Muscle of leg (tissue), 11 donors: Measurements from ENCODE around the gene IGSF3. TPM values are rescaled to one million over a fixed set of nuclear protein-coding genes. Genes with fewer than 3 reads are reported as not detected.
A peak's percentile ranks its signal among the peaks of the same experiment; 100 is the strongest.
"Not testable (repeated sequence)": the region's sequence is repeated elsewhere in the genome, so short reads cannot be mapped to it uniquely, and the experiment has no call there.

ENCODE experiments used
- DNase-seq: peaks from one replicate; pipeline ENCODE4 v3.0.0; 2013
- H3K27ac ChIP-seq: one replicate; pipeline ENCODE4 v1.5.1; 2013; ENCODE audit warnings: mild to moderate bottlenecking, low read length, control low read depth
- H3K27me3 ChIP-seq: one replicate; pipeline ENCODE4 v1.6.1; 2013; ENCODE audit warnings: low read length; ENCODE audit not compliant: control insufficient read depth, insufficient read depth
- H3K36me3 ChIP-seq: one replicate; pipeline ENCODE4 v1.6.1; 2013; ENCODE audit warnings: low read length; ENCODE audit not compliant: control insufficient read depth, insufficient read depth
- H3K4me1 ChIP-seq: one replicate; pipeline ENCODE4 v1.6.1; 2013; ENCODE audit warnings: low read length; ENCODE audit not compliant: control insufficient read depth, insufficient read depth
- H3K4me3 ChIP-seq: one replicate; pipeline ENCODE4 v1.5.1; 2013; ENCODE audit warnings: low read length, control low read depth
- H3K9me3 ChIP-seq: replicated peaks from 2 replicates; pipeline ENCODE4 v1.6.1; 2013; ENCODE audit warnings: low read depth, low read length; ENCODE audit not compliant: control insufficient read depth
- WGBS: methylation state at CpG from one replicate; pipeline ENCODE4 v1.1.5; 2013; ENCODE audit warnings: missing lambda C conversion rate; ENCODE audit not compliant: insufficient coverage; 5-methylcytosine and 5-hydroxymethylcytosine counted together
- polyA plus RNA-seq, 8 donors: library from polyadenylated mRNA; unstranded; fragments of 120-200 nt; gene quantifications; one replicate each; pipeline versions ENCODE4 v1.2.1 to v1.2.3, GENCODE V29; 2013; ENCODE audit warnings: inconsistent platforms in 1 of 8, low replicate concordance in 1 of 8; ENCODE audit not compliant: insufficient read length in 8 of 8, insufficient read depth in 1 of 8
- total RNA-seq: library from RNA; stranded (reverse); fragments of 120-200 nt; gene quantifications from one replicate; pipeline ENCODE4 v1.2.4, GENCODE V29; 2013

The IGSF3 gene
- total and polyA plus RNA-seq, 9 donors: 25.9 to 46.4 (median 33.0) TPM

- Histone ChIP-seq H3K4me3 (no peak overlapping the region), H3K9me3 (no peaks in the 10 kb centered on the region), H3K36me3 (peaks cover 3% of the 10 kb centered on the region), H3K27me3 (peaks cover 4% of the 10 kb centered on the region), H3K4me1 (peaks cover 22% of the 10 kb centered on the region), H3K27ac (no peak overlapping the region)
- WGBS: 73% methylated on average over 1 of the region's 4 CpGs
- no peak for DNase-seq
These were observed 2.6 kb downstream of the IGSF3 start for GRCh38 chr1:116664978-116665371.

DNA sequence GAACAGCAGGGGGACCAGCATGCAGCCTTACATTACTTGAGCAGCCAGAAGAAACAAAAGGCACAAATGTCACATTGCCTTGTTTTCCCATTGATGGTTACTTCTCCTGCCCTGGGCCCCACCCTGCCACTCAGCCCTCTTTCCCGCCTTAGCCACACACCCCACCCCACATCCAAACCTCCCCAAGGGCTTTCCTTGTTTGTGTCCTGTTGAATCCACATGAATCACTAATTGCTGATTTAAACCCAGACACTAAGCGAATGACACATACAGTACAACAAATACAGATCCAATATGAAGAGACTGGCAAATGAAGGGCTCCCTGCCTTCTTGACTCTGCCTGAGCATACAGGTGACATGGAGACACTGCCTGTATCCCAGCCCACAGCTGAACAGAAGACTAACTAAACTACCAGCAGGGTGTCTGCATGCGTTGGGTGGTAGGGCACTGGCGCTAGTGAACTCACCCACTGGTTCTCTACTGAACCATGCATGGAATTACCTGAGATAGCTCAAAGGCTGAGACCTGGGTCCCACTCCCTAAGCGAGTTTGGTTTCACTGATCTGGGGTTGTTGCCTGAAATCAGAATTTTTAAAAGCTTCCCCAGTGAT, 3.1 kb downstream of the IGSF3 start:
- WGBS: 89% methylated on average over 3 of the region's 5 CpGs
- no peak for DNase-seq
- Histone ChIP-seq H3K9me3 (no peaks in the 10 kb centered on the region), H3K4me3 (no peak overlapping the region), H3K36me3 (peaks cover 3% of the 10 kb centered on the region), H3K27me3 (peaks cover 4% of the 10 kb centered on the region), H3K27ac (no peak overlapping the region), H3K4me1 (peaks cover 22% of the 10 kb centered on the region)

DNA sequence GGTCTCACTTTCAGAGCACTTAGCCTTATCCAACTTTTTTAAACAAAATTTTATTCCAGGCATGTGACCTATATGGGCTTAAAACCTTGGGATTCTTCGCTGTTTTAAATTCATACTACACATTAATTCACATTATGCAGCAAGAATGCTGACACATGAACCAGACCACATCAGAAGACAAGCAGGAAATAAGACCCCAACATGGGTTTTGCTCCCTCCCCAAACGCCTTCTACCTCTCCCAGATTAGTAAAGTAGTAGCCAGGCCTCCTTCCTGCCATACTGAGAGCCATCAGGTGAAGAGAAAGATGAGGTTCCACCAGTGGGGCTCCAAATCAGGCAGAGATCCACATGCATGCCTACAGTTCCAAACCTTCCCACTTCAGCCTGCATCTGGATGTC, 3.7 kb downstream of the IGSF3 start:
- peaks cover 3% of the 10 kb centered on the region for H3K36me3 ChIP-seq
- H3K27ac ChIP-seq: no peak overlapping the region
- WGBS: 100% methylated on average over 1 of the region's 2 CpGs
- peaks cover 22% of the 10 kb centered on the region for H3K4me1 ChIP-seq
- H3K9me3 ChIP-seq: no peaks in the 10 kb centered on the region
- no peak overlapping the region for H3K4me3 ChIP-seq
- DNase-seq: no peak
- H3K27me3 ChIP-seq: peaks cover 4% of the 10 kb centered on the region

DNA sequence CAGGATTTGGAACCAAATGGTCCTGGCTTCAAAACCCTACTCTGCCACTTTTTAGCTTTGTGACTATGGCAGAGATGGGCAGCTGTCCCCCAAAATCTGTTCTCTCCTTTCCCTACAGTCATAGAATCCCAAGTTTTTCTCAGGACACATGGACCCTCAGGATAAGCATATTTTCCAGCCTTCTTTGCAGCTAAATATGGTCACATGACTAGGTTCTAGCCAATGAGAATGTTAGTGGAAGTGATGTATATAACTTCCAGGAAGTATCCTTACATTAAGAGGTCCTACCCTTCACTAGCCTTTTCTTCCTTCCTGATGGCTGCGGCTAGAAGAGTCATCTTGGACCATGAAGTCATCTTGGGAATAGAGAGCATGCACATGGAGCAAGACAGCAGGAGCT, 5.9 kb downstream of the IGSF3 start:
- Histone ChIP-seq H3K27ac (no peak overlapping the region), H3K4me3 (no peak overlapping the region), H3K4me1 (peaks cover 14% of the 10 kb centered on the region), H3K9me3 (no peaks in the 10 kb centered on the region), H3K36me3 (peaks cover 3% of the 10 kb centered on the region), H3K27me3 (no peaks in the 10 kb centered on the region)
- no peak for DNase-seq
- WGBS: no CpG with 5 or more reads among the region's 1 CpG

- 75% methylated on average over 1 of the region's 5 CpGs for WGBS
- not testable (repeated sequence) for H3K36me3 ChIP-seq, H3K4me3 ChIP-seq, DNase-seq, H3K27me3 ChIP-seq, H3K9me3 ChIP-seq, H3K27ac ChIP-seq, H3K4me1 ChIP-seq
These were observed 8.9 kb downstream of the IGSF3 start for GRCh38 chr1:116658645-116659044.

- not testable (repeated sequence) for H3K4me3 ChIP-seq, H3K27me3 ChIP-seq, H3K4me1 ChIP-seq, DNase-seq, H3K9me3 ChIP-seq, H3K36me3 ChIP-seq, H3K27ac ChIP-seq
- no CpG with 5 or more reads among the region's 6 CpGs for WGBS
These were observed 9.7 kb downstream of the IGSF3 start for GRCh38 chr1:116657836-116658235.

- Histone ChIP-seq H3K27ac (no peak overlapping the region), H3K9me3 (no peaks in the 10 kb centered on the region), H3K27me3 (no peaks in the 10 kb centered on the region), H3K4me1 (peaks cover 6% of the 10 kb centered on the region), H3K36me3 (no peaks in the 10 kb centered on the region), H3K4me3 (no peak overlapping the region)
- 38% methylated on average over 1 of the region's 4 CpGs for WGBS
- no peak for DNase-seq
These were observed 13.2 kb downstream of the IGSF3 start for GRCh38 chr1:116654351-116654750.

- not testable (repeated sequence) for H3K9me3 ChIP-seq, H3K27ac ChIP-seq, H3K27me3 ChIP-seq, H3K4me3 ChIP-seq, H3K36me3 ChIP-seq, DNase-seq
- whole genome bisulfite sequencing: 100% methylated on average over 2 of the region's 2 CpGs
- H3K4me1 ChIP-seq: peaks cover 12% of the 10 kb centered on the region
These were observed 14.9 kb downstream of the IGSF3 start for GRCh38 chr1:116652598-116652997.

DNA sequence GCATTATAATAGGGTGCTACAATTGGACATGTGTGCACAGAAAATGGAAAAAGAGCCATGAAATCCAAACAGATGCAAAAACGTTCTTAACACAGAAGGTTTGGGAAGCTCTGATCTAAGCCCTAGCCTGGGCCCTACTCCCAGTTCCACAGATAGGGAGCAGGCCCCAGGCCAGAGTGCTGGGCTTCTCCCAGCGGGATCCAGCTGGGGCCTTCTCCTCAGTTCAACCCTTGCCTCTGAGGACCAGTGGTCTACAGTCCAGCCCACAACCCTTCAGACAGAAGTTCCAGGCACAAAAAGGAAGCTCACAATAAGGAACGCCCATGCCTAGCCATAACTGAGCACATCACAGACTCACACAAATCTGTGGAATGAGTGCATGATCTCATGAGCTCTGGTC, 16.8 kb downstream of the IGSF3 start:
- not testable (repeated sequence) for H3K36me3 ChIP-seq, H3K9me3 ChIP-seq, H3K4me3 ChIP-seq, H3K27me3 ChIP-seq
- WGBS: no CpG with 5 or more reads among the region's 3 CpGs
- DNase-seq: peak; percentile 67
- H3K27ac ChIP-seq: peak overlapping the region; percentile 62
- H3K4me1 ChIP-seq: peaks cover 21% of the 10 kb centered on the region

- DNase-seq: not testable (repeated sequence)
These were observed 18.5 kb downstream of the IGSF3 start for GRCh38 chr1:116649041-116649440.

GRCh38 chr1:116648325-116648724, 19.2 kb downstream of the IGSF3 start:
- not testable (repeated sequence) for H3K36me3 ChIP-seq, H3K27ac ChIP-seq, DNase-seq, H3K9me3 ChIP-seq, H3K4me3 ChIP-seq, H3K27me3 ChIP-seq
- peaks cover 37% of the 10 kb centered on the region for H3K4me1 ChIP-seq
- WGBS: 61% methylated on average over 6 of the region's 7 CpGs

More at GRCh38 chr1:116649041-116649440, 18.5 kb downstream of the IGSF3 start:
- not testable (repeated sequence) for H3K4me3 ChIP-seq, H3K27me3 ChIP-seq, H3K27ac ChIP-seq, H3K9me3 ChIP-seq, H3K36me3 ChIP-seq
- H3K4me1 ChIP-seq: peaks cover 31% of the 10 kb centered on the region
- 100% methylated on average over 1 of the region's 5 CpGs for WGBS
